Gastrocnemius medialis (tissue), 4 donors: Measurements from ENCODE around the gene HTR2C. TPM values are rescaled to one million over a fixed set of nuclear protein-coding genes. Genes with fewer than 3 reads are reported as not detected.

ENCODE experiments used
- ATAC-seq, 2 donors: fragments of 150-250 bp; one replicate each; pipeline ENCODE4 v1.9.1; 2016
- DNase-seq, 2 donors: peaks; one replicate each; pipeline ENCODE4 v3.0.0-alpha.2; 2019
- H3K27ac ChIP-seq, 4 donors: fragments of 200-600 bp; sonication (generic); 1 replicate in 1 of 4; 2 replicates in 3 of 4; pipeline ENCODE4 v1.5.1; 2016 to 2018; ENCODE audit warnings: mild to moderate bottlenecking in 2 of 4, moderate library complexity in 1 of 4
- H3K27me3 ChIP-seq, 3 donors: fragments of 200-600 bp; sonication (generic) in 2 of 3; 1 replicate in 1 of 3; 2 replicates in 2 of 3; pipeline versions ENCODE4 v1.5.1 to v1.6.0; 2016 to 2019; ENCODE audit warnings: mild to moderate bottlenecking in 1 of 3, moderate library complexity in 1 of 3
- H3K36me3 ChIP-seq, 2 donors: fragments of 200-600 bp; sonication (generic) in 1 of 2; one replicate each; pipeline ENCODE4 v1.5.1; 2017 to 2018
- H3K4me1 ChIP-seq, 2 donors: fragments of 200-600 bp; sonication (generic) in 1 of 2; one replicate each; pipeline ENCODE4 v1.5.1; 2016 to 2017; ENCODE audit warnings: mild to moderate bottlenecking in 2 of 2
- H3K4me3 ChIP-seq, 4 donors: fragments of 200-600 bp; sonication (generic) in 3 of 4; 1 replicate in 1 of 4; 2 replicates in 3 of 4; pipeline ENCODE4 v1.5.1; 2016 to 2019; ENCODE audit warnings: mild to moderate bottlenecking in 2 of 4
- H3K9me3 ChIP-seq, 3 donors: fragments of 200-600 bp; sonication (generic) in 2 of 3; 1 replicate in 1 of 3; 2 replicates in 2 of 3; pipeline ENCODE4 v1.5.1; 2016 to 2019
- CTCF ChIP-seq, 5 experiments: fragments of 450-650 bp in 3 of 5; fragments of 200-600 bp in 2 of 5; sonication (generic) in 2 of 5; IDR thresholded peaks in 4 of 5; conservative IDR thresholded peaks in 1 of 5; 1 replicate in 4 of 5; 2 replicates in 1 of 5; pipeline ENCODE4 v1.5.1; 2016 to 2019; ENCODE audit warnings: antibody characterized with exemption in 5 of 5, mild to moderate bottlenecking in 3 of 5, moderate library complexity in 3 of 5
- POLR2A ChIP-seq, 2 donors: fragments of 450-650 bp; IDR thresholded peaks; one replicate each; pipeline ENCODE4 v1.6.1; 2017; ENCODE audit warnings: antibody characterized with exemption in 2 of 2, mild to moderate bottlenecking in 2 of 2, moderate library complexity in 2 of 2
- in situ Hi-C, 4 donors: fragments of 200-750 bp; cut with MboI; loops; one replicate each; pipeline versions ENCODE4 v1.15.0 to v1.8.0; 2017; ENCODE audit warnings: low sequenced_read_pairs in 4 of 4
- intact Hi-C: fragments of 100-400 bp; cut with DNase I; formaldehyde crosslinking; loops from one replicate; pipeline ENCODE4 v1.15.1; 2023; ENCODE audit warnings: low total_unique reads
- total RNA-seq, 4 donors: library from RNA; depleted of rRNA; stranded (reverse); fragments of >200 nt; gene quantifications; one replicate each; pipeline versions ENCODE4 v1.1.0 to v1.2.3, GENCODE V29; 2016

HTR2C gene
- total RNA-seq, 4 donors from 2014 or later = not detected

DNA sequence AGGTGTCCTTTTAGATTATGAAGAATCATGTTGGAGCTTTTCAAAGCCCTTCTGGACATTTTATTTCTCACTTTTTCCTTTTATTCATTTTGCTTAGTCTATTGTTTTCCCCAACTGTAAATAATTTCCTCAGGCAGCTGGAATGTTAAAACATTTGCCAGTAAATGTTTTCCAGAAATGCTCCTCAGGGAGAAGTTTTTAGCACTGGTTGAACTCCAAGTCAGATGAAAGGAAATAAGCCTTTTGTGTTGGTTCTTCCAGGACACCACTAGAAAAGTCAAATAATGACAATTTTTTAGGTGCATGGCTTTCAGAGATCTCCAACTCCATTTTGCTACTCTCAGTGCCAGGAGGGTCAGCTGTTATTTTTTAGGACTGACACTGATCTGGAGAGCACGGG is 305.6 kb downstream of the HTR2C start:
- no peak for ATAC-seq
- TF ChIP-seq POLR2A (IDR thresholded peaks at IDR 0.05) (no peak), CTCF (IDR thresholded peaks at IDR 0.05 in 4 of 5, conservative IDR thresholded peaks at IDR 0.05 in 1 of 5) (no peak)
- in situ Hi-C loops = no loop called here

DNA sequence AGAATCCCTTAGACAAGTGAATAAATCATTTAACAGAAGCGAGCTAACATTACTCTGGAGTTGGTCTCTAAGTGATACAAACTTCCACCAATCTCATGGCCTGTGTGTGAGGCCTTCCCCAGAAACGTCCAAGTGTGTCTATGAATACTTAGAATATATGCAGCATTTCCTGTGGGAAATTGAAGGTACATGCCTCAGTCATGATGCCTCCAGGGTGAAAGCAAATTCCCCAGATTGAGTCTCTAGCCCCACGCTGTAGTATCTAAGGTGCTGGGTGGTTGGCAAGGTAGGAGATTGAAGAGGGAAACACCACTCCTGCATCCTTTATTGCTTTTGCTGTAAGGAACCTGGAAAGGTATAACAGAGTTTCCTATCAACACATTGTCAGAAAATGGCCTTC is 319.7 kb downstream of the HTR2C start:
- intact Hi-C loops (no loop called here), in situ Hi-C loops (no loop called here)
- ATAC-seq = no peak

More for the DNA sequence above, 305.6 kb downstream of the HTR2C start:
- intact Hi-C loops = no loop called here
- Histone ChIP-seq H3K4me1 (no peaks in the 10 kb centered on the region), H3K27ac (no peak overlapping the region), H3K4me3 (no peak overlapping the region), H3K9me3 (no peaks in the 10 kb centered on the region), H3K36me3 (no peaks in the 10 kb centered on the region), H3K27me3 (peaks cover 0 to under 1% (median 0%) of the 10 kb centered on the region in 3 donors)
- no peak for DNase-seq

DNA sequence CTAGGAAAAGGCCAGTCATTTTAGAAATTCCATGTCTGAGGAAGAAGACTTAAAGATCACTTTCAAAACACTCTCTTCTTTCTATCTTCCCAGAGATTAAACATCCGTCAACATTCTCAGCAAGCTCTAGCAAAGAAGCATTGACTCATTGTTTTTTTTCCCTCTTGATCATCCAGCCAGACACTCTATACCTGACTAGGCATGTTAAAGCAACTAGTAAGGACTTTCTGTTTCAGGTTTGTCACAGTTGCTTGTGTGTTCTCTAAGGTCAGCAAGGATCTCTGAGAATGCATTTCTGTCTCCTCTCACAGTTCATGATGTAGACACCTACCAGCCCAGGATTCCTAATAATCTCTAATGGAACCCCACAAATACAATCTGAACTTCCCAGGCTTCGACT is 321.4 kb downstream of the HTR2C start:
- intact Hi-C loops = no loop called here

More for the DNA sequence above, 319.7 kb downstream of the HTR2C start:
- no peak overlapping the region for H3K27ac ChIP-seq
- H3K27me3 ChIP-seq = no peaks in the 10 kb centered on the region
- H3K4me1 ChIP-seq = no peaks in the 10 kb centered on the region
- H3K4me3 ChIP-seq = no peak overlapping the region
- H3K9me3 ChIP-seq = no peaks in the 10 kb centered on the region
- H3K36me3 ChIP-seq = no peaks in the 10 kb centered on the region
- TF ChIP-seq CTCF (IDR thresholded peaks at IDR 0.05 in 4 of 5, conservative IDR thresholded peaks at IDR 0.05 in 1 of 5) (no peak), POLR2A (IDR thresholded peaks at IDR 0.05) (no peak)
- DNase-seq = no peak

DNA sequence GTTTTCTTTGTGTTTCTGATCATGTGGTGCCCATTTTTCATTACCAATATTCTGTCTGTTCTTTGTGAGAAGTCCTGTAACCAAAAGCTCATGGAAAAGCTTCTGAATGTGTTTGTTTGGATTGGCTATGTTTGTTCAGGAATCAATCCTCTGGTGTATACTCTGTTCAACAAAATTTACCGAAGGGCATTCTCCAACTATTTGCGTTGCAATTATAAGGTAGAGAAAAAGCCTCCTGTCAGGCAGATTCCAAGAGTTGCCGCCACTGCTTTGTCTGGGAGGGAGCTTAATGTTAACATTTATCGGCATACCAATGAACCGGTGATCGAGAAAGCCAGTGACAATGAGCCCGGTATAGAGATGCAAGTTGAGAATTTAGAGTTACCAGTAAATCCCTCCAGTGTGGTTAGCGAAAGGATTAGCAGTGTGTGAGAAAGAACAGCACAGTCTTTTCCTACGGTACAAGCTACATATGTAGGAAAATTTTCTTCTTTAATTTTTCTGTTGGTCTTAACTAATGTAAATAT is 323.2 kb downstream of the HTR2C start:
- Histone ChIP-seq H3K27me3 (no peaks in the 10 kb centered on the region), H3K9me3 (no peaks in the 10 kb centered on the region), H3K4me3 (no peak overlapping the region), H3K27ac (no peak overlapping the region), H3K4me1 (no peaks in the 10 kb centered on the region), H3K36me3 (no peaks in the 10 kb centered on the region)
- ATAC-seq = no peak
- DNase-seq = no peak
- in situ Hi-C loops = no loop called here
- intact Hi-C loops = no loop called here
- TF ChIP-seq POLR2A (IDR thresholded peaks at IDR 0.05) = no peak
- TF ChIP-seq CTCF (IDR thresholded peaks at IDR 0.05 in 4 of 5, conservative IDR thresholded peaks at IDR 0.05 in 1 of 5) = no peak

More for the DNA sequence above, 321.4 kb downstream of the HTR2C start:
- DNase-seq = no peak
- in situ Hi-C loops = no loop called here
- Histone ChIP-seq H3K36me3 (no peaks in the 10 kb centered on the region), H3K27ac (no peak overlapping the region), H3K4me1 (no peaks in the 10 kb centered on the region), H3K9me3 (no peaks in the 10 kb centered on the region), H3K27me3 (no peaks in the 10 kb centered on the region), H3K4me3 (no peak overlapping the region)
- no peak for TF ChIP-seq POLR2A (IDR thresholded peaks at IDR 0.05)
- TF ChIP-seq CTCF (IDR thresholded peaks at IDR 0.05 in 4 of 5, conservative IDR thresholded peaks at IDR 0.05 in 1 of 5) = no peak
- no peak for ATAC-seq

GRCh38 chrX:114924423-114924822 is 340.5 kb downstream of the HTR2C start:
- ATAC-seq = no peak
- TF ChIP-seq POLR2A (IDR thresholded peaks at IDR 0.05) (no peak), CTCF (IDR thresholded peaks at IDR 0.05 in 4 of 5, conservative IDR thresholded peaks at IDR 0.05 in 1 of 5) (no peak)
- H3K4me3 ChIP-seq = no peak overlapping the region
- in situ Hi-C loops = no loop called here
- H3K27ac ChIP-seq = no peak overlapping the region
- H3K27me3 ChIP-seq = no peaks in the 10 kb centered on the region
- H3K4me1 ChIP-seq = no peaks in the 10 kb centered on the region
- no peaks in the 10 kb centered on the region for H3K36me3 ChIP-seq
- intact Hi-C loops = no loop called here
- no peaks in the 10 kb centered on the region for H3K9me3 ChIP-seq
- no peak for DNase-seq
